Measurements from ENCODE around the gene HGF. TPM values are rescaled to one million over a fixed set of nuclear protein-coding genes. Genes with fewer than 3 reads are reported as not detected.

The HGF gene
- total RNA-seq, 2 donors from 2014 or later: 0.20 to 0.29 TPM

DNA sequence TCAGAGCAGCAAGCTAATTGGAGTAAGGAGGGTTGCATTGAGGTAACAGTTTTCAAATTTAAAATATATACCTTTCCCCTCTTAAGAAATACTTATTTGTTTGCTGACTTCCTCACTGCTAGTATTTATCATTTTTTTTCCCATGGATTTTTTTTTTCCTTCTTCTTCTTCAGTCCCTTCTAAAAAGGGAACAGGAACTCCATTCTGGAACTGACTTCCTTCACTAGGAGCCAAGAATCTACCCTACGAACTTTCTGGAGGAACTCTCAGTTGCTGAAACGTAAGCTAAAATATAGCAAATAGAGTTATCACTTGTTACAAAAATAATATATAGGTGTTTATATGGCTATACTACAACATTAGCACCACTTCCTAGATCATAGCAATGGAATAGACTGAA is 95.4 kb downstream of the HGF start:
- no peak overlapping the region for H3K4me3 ChIP-seq (ENCODE audit: low read length)
- H3K27ac Mint-ChIP-seq: no peak overlapping the region
- 78% methylated on average over 1 of the region's 2 CpGs; no CpG with 5 or more reads in 1 of the 2 experiments for WGBS, 2 experiments (ENCODE audit: insufficient coverage in 1 of 2, insufficient read length in 1 of 2)
- H3K9ac ChIP-seq (ENCODE audit: extremely low read depth, low read length, poor library complexity, severe bottlenecking): no peak overlapping the region
- H3K4me3 Mint-ChIP-seq: no peak overlapping the region
- H3K27me3 ChIP-seq (ENCODE audit: control insufficient read depth, insufficient read depth, low read length, poor library complexity, severe bottlenecking): no peaks in the 10 kb centered on the region
- H3K36me3 Mint-ChIP-seq (ENCODE audit: low read depth): no peaks in the 10 kb centered on the region
- H3K27ac ChIP-seq (ENCODE audit: low read depth, low read length): no peak overlapping the region
- TF ChIP-seq, protein P1, sequence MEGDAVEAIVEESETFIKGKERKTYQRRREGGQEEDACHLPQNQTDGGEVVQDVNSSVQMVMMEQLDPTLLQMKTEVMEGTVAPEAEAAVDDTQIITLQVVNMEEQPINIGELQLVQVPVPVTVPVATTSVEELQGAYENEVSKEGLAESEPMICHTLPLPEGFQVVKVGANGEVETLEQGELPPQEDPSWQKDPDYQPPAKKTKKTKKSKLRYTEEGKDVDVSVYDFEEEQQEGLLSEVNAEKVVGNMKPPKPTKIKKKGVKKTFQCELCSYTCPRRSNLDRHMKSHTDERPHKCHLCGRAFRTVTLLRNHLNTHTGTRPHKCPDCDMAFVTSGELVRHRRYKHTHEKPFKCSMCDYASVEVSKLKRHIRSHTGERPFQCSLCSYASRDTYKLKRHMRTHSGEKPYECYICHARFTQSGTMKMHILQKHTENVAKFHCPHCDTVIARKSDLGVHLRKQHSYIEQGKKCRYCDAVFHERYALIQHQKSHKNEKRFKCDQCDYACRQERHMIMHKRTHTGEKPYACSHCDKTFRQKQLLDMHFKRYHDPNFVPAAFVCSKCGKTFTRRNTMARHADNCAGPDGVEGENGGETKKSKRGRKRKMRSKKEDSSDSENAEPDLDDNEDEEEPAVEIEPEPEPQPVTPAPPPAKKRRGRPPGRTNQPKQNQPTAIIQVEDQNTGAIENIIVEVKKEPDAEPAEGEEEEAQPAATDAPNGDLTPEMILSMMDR (conservative IDR thresholded peaks at IDR 0.05): no peak
- no peaks in the 10 kb centered on the region for H3K9me3 Mint-ChIP-seq
- no peaks in the 10 kb centered on the region for H3K36me3 ChIP-seq (ENCODE audit: control insufficient read depth, insufficient read depth, low read length)
- H3K9me3 ChIP-seq (ENCODE audit: control insufficient read depth, low read length): peaks cover under 1% of the 10 kb centered on the region
- peaks cover 31% of the 10 kb centered on the region for H3K4me1 Mint-ChIP-seq
- DNase-seq: no peak
- no peaks in the 10 kb centered on the region for H3K27me3 Mint-ChIP-seq (ENCODE audit: insufficient read depth)
- peaks cover 9% of the 10 kb centered on the region for H3K4me1 ChIP-seq (ENCODE audit: control insufficient read depth, insufficient read depth, low read length)

DNA sequence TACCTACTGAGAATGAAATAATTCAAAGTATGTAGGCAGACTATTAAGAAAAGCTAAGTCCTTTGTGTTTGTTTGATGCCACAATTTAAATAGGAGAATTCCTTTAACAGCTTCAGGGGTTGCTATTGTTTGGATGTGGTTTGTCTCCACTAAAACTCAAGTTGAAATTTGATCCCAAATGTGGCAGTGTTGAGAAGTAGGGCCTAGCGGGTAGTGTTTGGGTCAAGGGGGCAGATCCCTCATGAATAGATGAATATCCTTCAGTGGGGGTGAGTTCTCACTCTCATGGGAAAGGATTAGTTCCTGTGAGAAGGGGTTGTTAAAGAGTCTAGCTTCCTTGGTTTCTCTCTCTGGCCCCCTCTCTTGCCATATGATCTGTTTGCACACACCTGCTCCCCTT is 97.0 kb downstream of the HGF start:
- no peaks in the 10 kb centered on the region for H3K36me3 ChIP-seq (ENCODE audit: control insufficient read depth, insufficient read depth, low read length)
- peak; percentile 67 for DNase-seq
- H3K9ac ChIP-seq (ENCODE audit: extremely low read depth, low read length, poor library complexity, severe bottlenecking): no peak overlapping the region
- Mint-ChIP-seq H3K4me3 (peak overlapping the region; percentile 16), H3K4me1 (peaks cover 31% of the 10 kb centered on the region), H3K36me3 (ENCODE audit: low read depth) (no peaks in the 10 kb centered on the region), H3K27me3 (ENCODE audit: insufficient read depth) (no peaks in the 10 kb centered on the region), H3K27ac (peak overlapping the region; percentile 80), H3K9me3 (no peaks in the 10 kb centered on the region)
- peak overlapping the region; percentile 73 for H3K27ac ChIP-seq (ENCODE audit: low read depth, low read length)
- WGBS, 2 experiments (ENCODE audit: insufficient coverage in 1 of 2, insufficient read length in 1 of 2): 33% methylated on average over 1 of the region's 1 CpG; no CpG with 5 or more reads in 1 of the 2 experiments
- peaks cover 12% of the 10 kb centered on the region for H3K9me3 ChIP-seq (ENCODE audit: control insufficient read depth, low read length)
- TF ChIP-seq, protein P1 (conservative IDR thresholded peaks at IDR 0.05): no peak
- peak overlapping the region; percentile 37 for H3K4me3 ChIP-seq (ENCODE audit: low read length)
- peaks cover 9% of the 10 kb centered on the region for H3K4me1 ChIP-seq (ENCODE audit: control insufficient read depth, insufficient read depth, low read length)
- H3K27me3 ChIP-seq (ENCODE audit: control insufficient read depth, insufficient read depth, low read length, poor library complexity, severe bottlenecking): no peaks in the 10 kb centered on the region

DNA sequence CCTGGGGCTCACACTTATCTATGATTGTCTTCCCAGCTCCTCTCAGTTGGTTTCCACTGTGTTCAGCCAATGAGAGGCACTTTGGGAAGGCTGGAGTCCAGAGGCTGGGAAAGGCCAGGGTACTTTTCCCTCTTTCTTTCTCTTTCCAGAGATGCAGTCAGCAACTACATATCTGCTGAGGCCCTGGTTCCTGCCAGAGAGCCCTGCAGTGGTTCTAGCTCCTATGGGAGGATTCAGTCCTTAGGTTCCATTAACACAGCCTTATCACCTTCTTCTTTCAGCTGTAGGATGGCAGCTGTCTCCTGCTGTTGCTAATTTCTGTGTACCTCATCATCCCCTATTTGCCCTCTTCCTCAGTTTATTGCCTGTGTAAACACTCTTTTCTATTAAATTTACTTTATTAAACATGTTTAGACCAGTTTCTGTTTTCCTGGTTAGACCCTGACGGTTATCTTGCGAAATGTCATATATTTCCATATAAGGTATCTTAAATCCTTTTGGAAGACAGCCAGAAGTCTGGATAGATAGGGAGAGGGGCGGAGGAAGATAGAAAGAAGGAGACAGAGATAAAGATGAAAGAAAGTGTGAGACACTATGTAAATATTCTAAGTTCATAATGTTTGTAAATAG is 100.3 kb downstream of the HGF start:
- Histone ChIP-seq H3K4me3 (ENCODE audit: low read length) (peak overlapping the region; percentile 58), H3K36me3 (ENCODE audit: control insufficient read depth, insufficient read depth, low read length) (no peaks in the 10 kb centered on the region), H3K9me3 (ENCODE audit: control insufficient read depth, low read length) (peaks cover 13% of the 10 kb centered on the region), H3K9ac (ENCODE audit: extremely low read depth, low read length, poor library complexity, severe bottlenecking) (no peak overlapping the region), H3K27me3 (ENCODE audit: control insufficient read depth, insufficient read depth, low read length, poor library complexity, severe bottlenecking) (no peaks in the 10 kb centered on the region), H3K4me1 (ENCODE audit: control insufficient read depth, insufficient read depth, low read length) (peaks cover 9% of the 10 kb centered on the region), H3K27ac (ENCODE audit: low read depth, low read length) (no peak overlapping the region)
- H3K4me1 Mint-ChIP-seq: peaks cover 32% of the 10 kb centered on the region
- H3K36me3 Mint-ChIP-seq (ENCODE audit: low read depth): no peaks in the 10 kb centered on the region
- DNase-seq: no peak
- H3K4me3 Mint-ChIP-seq: no peak overlapping the region
- H3K9me3 Mint-ChIP-seq: no peaks in the 10 kb centered on the region
- TF ChIP-seq, protein P1 (conservative IDR thresholded peaks at IDR 0.05): no peak
- no peak overlapping the region for H3K27ac Mint-ChIP-seq
- H3K27me3 Mint-ChIP-seq (ENCODE audit: insufficient read depth): no peaks in the 10 kb centered on the region
- WGBS, 2 experiments (ENCODE audit: insufficient coverage in 1 of 2, insufficient read length in 1 of 2): 55% methylated on average over 3 of the region's 3 CpGs; no CpG with 5 or more reads in 1 of the 2 experiments

Data from endodermal cell (in vitro differentiated cells).